OCI-LY3 (cell line): ENCODE measurements around the gene KCNN3.

Experiments used
- H2AFZ ChIP-seq: fragments of 200-600, 300-600 bp; shearing (Covaris generic); 2 replicates; pipeline ENCODE4 v1.6.0; 2014; ENCODE audit warnings: antibody characterized with exemption, low read depth, low read length
- H3K27ac ChIP-seq: fragments of 200-600, 300-600 bp; sonication (generic); 2 replicates; pipeline ENCODE4 v1.5.1; 2014; ENCODE audit warnings: mild to moderate bottlenecking, low read length, moderate library complexity, mixed read lengths
- H3K27me3 ChIP-seq: fragments of 200-600, 300-600 bp; sonication (generic); 2 replicates; pipeline ENCODE4 v1.6.1; 2014; ENCODE audit warnings: low read depth, low read length, mixed read lengths
- H3K36me3 ChIP-seq: fragments of 200-600, 300-600 bp; sonication (generic); replicated peaks from 2 replicates; pipeline ENCODE3; 2014; ENCODE audit warnings: low read depth, low read length, mixed read lengths
- H3K4me1 ChIP-seq: fragments of 300-600, 200-600 bp; sonication (generic); 2 replicates; pipeline ENCODE4 v1.6.1; 2014; ENCODE audit warnings: low read length, mixed read lengths
- H3K4me2 ChIP-seq: fragments of 200-600, 300-600 bp; sonication (generic); 2 replicates; pipeline ENCODE4 v1.6.1; 2014; ENCODE audit warnings: low read length, mixed read lengths
- H3K4me3 ChIP-seq: fragments of 300-600, 200-600 bp; sonication (generic); 2 replicates; pipeline ENCODE4 v1.5.1; 2014; ENCODE audit warnings: antibody characterized with exemption, mild to moderate bottlenecking, low read length, moderate library complexity
- H3K79me2 ChIP-seq: fragments of 300-600, 200-600 bp; shearing (Covaris generic); 2 replicates; pipeline ENCODE4 v1.6.1; 2014; ENCODE audit warnings: mild to moderate bottlenecking, low read length, mixed read lengths
- H3K9ac ChIP-seq: fragments of 300-600, 200-600 bp; shearing (Covaris generic); 2 replicates; pipeline ENCODE4 v1.6.0; 2014; ENCODE audit warnings: mild to moderate bottlenecking, low read length, moderate library complexity
- H3K9me3 ChIP-seq: fragments of 200-600, 300-600 bp; shearing (Covaris generic); 2 replicates; pipeline ENCODE4 v1.6.1; 2014; ENCODE audit warnings: low read length, mixed read lengths; ENCODE audit not compliant: insufficient read depth
- H4K20me1 ChIP-seq: fragments of 200-600, 300-600 bp; sonication (generic); 2 replicates; pipeline ENCODE4 v1.6.1; 2016; ENCODE audit warnings: low read length, mixed read lengths; ENCODE audit not compliant: insufficient read depth
- CTCF ChIP-seq: fragments of 200-600, 300-600 bp; sonication (generic); IDR thresholded peaks from 2 replicates; pipeline ENCODE4 v1.5.1; 2014; ENCODE audit warnings: antibody characterized with exemption, low read length, low read depth
- EZH2phosphoT487 ChIP-seq: fragments of 200-600 bp; shearing (Covaris generic); IDR thresholded peaks from 2 replicates; pipeline ENCODE4 v1.6.1; 2018; ENCODE audit warnings: antibody characterized with exemption, mixed run types, low read depth

KCNN3 gene

GRCh38 chr1:154769193-154769895 lies 100.7 kb downstream of the KCNN3 start:
- H3K79me2 ChIP-seq, result no peaks in the 10 kb centered on the region
- no peaks in the 10 kb centered on the region for H3K9me3 ChIP-seq
- peak overlapping the region; percentile 35; the same call in 1 of the 2 replicates for H2AFZ ChIP-seq
- no peak overlapping the region for H3K9ac ChIP-seq
- H4K20me1 ChIP-seq, result no peaks in the 10 kb centered on the region
- H3K4me2 ChIP-seq, result peak overlapping the region; percentile 45
- 0 out of 2 replicates have a peak, but pooled peaks cover 4% of the 10 kb centered on the region for H3K27me3 ChIP-seq
- no peaks in the 10 kb centered on the region for H3K36me3 ChIP-seq
- H3K27ac ChIP-seq, result no peak overlapping the region
- peaks cover 19% of the 10 kb centered on the region for H3K4me1 ChIP-seq
- H3K4me3 ChIP-seq, result no peak overlapping the region
- TF ChIP-seq EZH2phosphoT487 (no peak), CTCF (no peak)

GRCh38 chr1:154768456-154769125 lies 101.5 kb downstream of the KCNN3 start:
- H3K79me2 ChIP-seq, result no peaks in the 10 kb centered on the region
- no peak overlapping the region for H3K4me3 ChIP-seq
- peaks cover 19% of the 10 kb centered on the region for H3K4me1 ChIP-seq
- TF ChIP-seq CTCF, result no peak
- no peak for TF ChIP-seq EZH2phosphoT487
- H4K20me1 ChIP-seq, result no peaks in the 10 kb centered on the region
- peaks cover 11% of the 10 kb centered on the region; the same call in 1 of the 2 replicates for H3K27me3 ChIP-seq
- no peaks in the 10 kb centered on the region for H3K36me3 ChIP-seq
- no peak overlapping the region for H3K27ac ChIP-seq
- no peak overlapping the region for H3K9ac ChIP-seq
- H2AFZ ChIP-seq, result no peak overlapping the region
- no peaks in the 10 kb centered on the region for H3K9me3 ChIP-seq
- no peak overlapping the region for H3K4me2 ChIP-seq

- peaks cover 15% of the 10 kb centered on the region; the same call in 1 of the 2 replicates for H3K27me3 ChIP-seq
- no peak overlapping the region for H3K4me2 ChIP-seq
- H2AFZ ChIP-seq, result no peak overlapping the region
These were observed 102.5 kb downstream of the KCNN3 start for GRCh38 chr1:154767315-154768240.

More at GRCh38 chr1:154767315-154768240, 102.5 kb downstream of the KCNN3 start:
- Histone ChIP-seq H3K79me2 (no peaks in the 10 kb centered on the region), H3K36me3 (no peaks in the 10 kb centered on the region), H3K9me3 (no peaks in the 10 kb centered on the region), H3K27ac (no peak overlapping the region), H4K20me1 (no peaks in the 10 kb centered on the region), H3K9ac (no peak overlapping the region), H3K4me1 (peaks cover 19% of the 10 kb centered on the region), H3K4me3 (no peak overlapping the region)
- TF ChIP-seq EZH2phosphoT487 (no peak), CTCF (no peak)
